Esophagus squamous epithelium (tissue), 5 donors: Measurements from ENCODE around the gene BRD1. TPM values are rescaled to one million over a fixed set of nuclear protein-coding genes. Genes with fewer than 3 reads are reported as not detected.

ENCODE experiments used
- DNase-seq: peaks from one replicate; lab custom pipeline; 2025; lab: John Stamatoyannopoulos, UW
- H3K27ac ChIP-seq, 4 donors: fragments of 200-600 bp; sonication (generic); one replicate each; pipeline ENCODE4 v1.5.1; 2016 to 2019; ENCODE audit warnings: mild to moderate bottlenecking in 1 of 4
- H3K27me3 ChIP-seq, 4 donors: fragments of 200-600 bp; sonication (generic); 1 replicate in 3 of 4; 2 replicates in 1 of 4; pipeline versions ENCODE4 v1.5.1 to v1.6.0; 2017 to 2021; ENCODE audit warnings: antibody characterized with exemption in 1 of 4
- H3K36me3 ChIP-seq, 3 donors: fragments of 200-600 bp; sonication (generic); one replicate each; pipeline ENCODE4 v1.5.1; 2016 to 2019
- H3K4me1 ChIP-seq, 3 donors: fragments of 200-600 bp; sonication (generic); one replicate each; pipeline ENCODE4 v1.5.1; 2017 to 2019
- H3K4me3 ChIP-seq, 4 donors: fragments of 200-600 bp; sonication (generic); 1 replicate in 3 of 4; 2 replicates in 1 of 4; pipeline ENCODE4 v1.5.1; 2016 to 2019; ENCODE audit warnings: mild to moderate bottlenecking in 2 of 4, moderate library complexity in 1 of 4
- H3K9me3 ChIP-seq, 3 donors: fragments of 200-600 bp; sonication (generic); one replicate each; pipeline ENCODE4 v1.5.1; 2016 to 2019
- CTCF ChIP-seq, 6 experiments: fragments of 450-650 bp in 4 of 6; fragments of 200-600 bp in 2 of 6; sonication (generic) in 2 of 6; IDR thresholded peaks; one replicate each; pipeline ENCODE4 v1.5.1; 2016 to 2019; ENCODE audit warnings: antibody characterized with exemption in 6 of 6, mild to moderate bottlenecking in 4 of 6, moderate library complexity in 4 of 6
- POLR2A ChIP-seq, 4 donors: fragments of 450-650 bp; IDR thresholded peaks; one replicate each; pipeline ENCODE4 v1.6.1; 2017; ENCODE audit warnings: antibody characterized with exemption in 4 of 4, mild to moderate bottlenecking in 4 of 4, moderate library complexity in 3 of 4
- WGBS, 2 donors: methylation state at CpG; one replicate each; pipeline ENCODE4 v1.1.5; 2018; 5-methylcytosine and 5-hydroxymethylcytosine counted together
- intact Hi-C: fragments of 100-400 bp; cut with DNase I; formaldehyde crosslinking; loops from one replicate; pipeline ENCODE4 v1.15.0; 2022
- total RNA-seq, 4 donors: library from RNA; depleted of rRNA; stranded (reverse); fragments of >200 nt; gene quantifications; one replicate each; pipeline ENCODE4 v1.1.0, GENCODE V29; 2016
- donor health status: DM: yes; HTN: yes; CAD: no.

Gene BRD1
- total RNA-seq, 4 donors from 2014 or later: 17.8 to 37.4 (median 29.9) TPM

- TF ChIP-seq CTCF (IDR thresholded peaks at IDR 0.05) (no peak), POLR2A (IDR thresholded peaks at IDR 0.05) (peak in 1 of 4 donors; percentile 29)
- no peaks in the 10 kb centered on the region for H3K27me3 ChIP-seq
- intact Hi-C loops: no loop called here
- H3K36me3 ChIP-seq: peaks cover 15 to 45% (median 23%) of the 10 kb centered on the region in 3 donors
- peak overlapping the region; percentile 72 to 85 (median 78) for H3K4me3 ChIP-seq
- WGBS, 2 donors: 8% methylated on average over 5 of the region's 31 CpGs; no CpG with 5 or more reads in 1 of the 2 donors
- H3K27ac ChIP-seq: peak overlapping the region; percentile 87 to 99 (median 95)
- H3K9me3 ChIP-seq: no peaks in the 10 kb centered on the region
- DNase-seq: no peak
- H3K4me1 ChIP-seq: peaks cover 29 to 67% (median 29%) of the 10 kb centered on the region in 3 donors
Observed at GRCh38 chr22:49825944-49826602, 1.6 kb downstream of the BRD1 start.

- WGBS, 2 donors: 64% methylated on average over 5 to 7 of the region's 10 CpGs
- H3K27ac ChIP-seq: peak overlapping the region in 3 of 4 donors; percentile 31 to 99 (median 96)
- no peak for TF ChIP-seq POLR2A (IDR thresholded peaks at IDR 0.05)
- no peak for TF ChIP-seq CTCF (IDR thresholded peaks at IDR 0.05)
Observed at GRCh38 chr22:49825436-49825835, 2.2 kb downstream of the BRD1 start.

GRCh38 chr22:49824936-49825335 lies 2.7 kb downstream of the BRD1 start:
- no peaks in the 10 kb centered on the region for H3K27me3 ChIP-seq
- peaks cover 29 to 77% (median 35%) of the 10 kb centered on the region in 3 donors for H3K4me1 ChIP-seq
- peak overlapping the region in 2 of 4 donors; percentile 96 to 99 for H3K27ac ChIP-seq
- 96 to 100% methylated on average over 2 to 4 of the region's 12 CpGs for WGBS, 2 donors
- peaks cover 21 to 56% (median 27%) of the 10 kb centered on the region in 3 donors for H3K36me3 ChIP-seq
- DNase-seq: no peak
- intact Hi-C loops: no loop called here
- no peaks in the 10 kb centered on the region for H3K9me3 ChIP-seq
- no peak for TF ChIP-seq POLR2A (IDR thresholded peaks at IDR 0.05)
- TF ChIP-seq CTCF (IDR thresholded peaks at IDR 0.05): no peak
- H3K4me3 ChIP-seq: peak overlapping the region in 3 of 4 donors; percentile 72 to 85 (median 72)

More at GRCh38 chr22:49825436-49825835, 2.2 kb downstream of the BRD1 start:
- no peaks in the 10 kb centered on the region for H3K27me3 ChIP-seq
- peaks cover 20 to 51% (median 26%) of the 10 kb centered on the region in 3 donors for H3K36me3 ChIP-seq
- H3K4me1 ChIP-seq: peaks cover 29 to 72% (median 35%) of the 10 kb centered on the region in 3 donors
- no peak for DNase-seq
- intact Hi-C loops: no loop called here
- H3K4me3 ChIP-seq: peak overlapping the region; percentile 72 to 85 (median 78)
- H3K9me3 ChIP-seq: no peaks in the 10 kb centered on the region

- intact Hi-C loops: no loop called here
- H3K36me3 ChIP-seq: peaks cover 21 to 62% (median 30%) of the 10 kb centered on the region in 3 donors
- no peak for TF ChIP-seq CTCF (IDR thresholded peaks at IDR 0.05)
- no peak for TF ChIP-seq POLR2A (IDR thresholded peaks at IDR 0.05)
- no peaks in the 10 kb centered on the region for H3K9me3 ChIP-seq
- peaks cover 29 to 79% (median 35%) of the 10 kb centered on the region in 3 donors for H3K4me1 ChIP-seq
- WGBS, 2 donors: 84 to 89% methylated on average over 6 to 12 of the region's 16 CpGs
- H3K27me3 ChIP-seq: no peaks in the 10 kb centered on the region
- H3K4me3 ChIP-seq: peak overlapping the region in 1 of 4 donors; percentile 72
- no peak overlapping the region for H3K27ac ChIP-seq
- no peak for DNase-seq
Observed at GRCh38 chr22:49824185-49824925, 3.3 kb downstream of the BRD1 start.
